H9 (cell line): ENCODE data around the gene SEC61B. TPM values are rescaled to one million over a fixed set of nuclear protein-coding genes. Genes with fewer than 3 reads are reported as not detected.

Source experiments
- DNase-seq: peaks from one replicate; pipeline ENCODE4 v3.0.0-alpha.2; 2017
- H2AFZ ChIP-seq: one replicate; pipeline ENCODE4 v1.6.1; 2013; ENCODE audit warnings: mild to moderate bottlenecking, low read length, control low read depth, moderate library complexity
- H2AK5ac ChIP-seq: 2 replicates; pipeline ENCODE4 v1.6.1; 2013; ENCODE audit warnings: low read length, control low read depth, mixed read lengths; ENCODE audit not compliant: insufficient read length
- H2BK120ac ChIP-seq: one replicate; pipeline ENCODE4 v1.6.1; 2013; ENCODE audit warnings: low read depth, mild to moderate bottlenecking, low read length, control low read depth, inconsistent platforms; ENCODE audit not compliant: poor library complexity, severe bottlenecking
- H2BK12ac ChIP-seq: 2 replicates; pipeline ENCODE4 v1.6.1; 2013; ENCODE audit warnings: low read length, control low read depth, mixed read lengths, low read depth; ENCODE audit not compliant: insufficient read length
- H2BK15ac ChIP-seq: 2 replicates; pipeline ENCODE4 v1.6.1; 2013; ENCODE audit warnings: low read depth, low read length, control low read depth
- H2BK20ac ChIP-seq: one replicate; pipeline ENCODE4 v1.6.1; 2013; ENCODE audit warnings: low read depth, mild to moderate bottlenecking, low read length, control low read depth, inconsistent platforms; ENCODE audit not compliant: poor library complexity, severe bottlenecking
- H2BK5ac ChIP-seq: 2 replicates; pipeline ENCODE4 v1.6.1; 2013; ENCODE audit warnings: low read length, control low read depth, mixed read lengths; ENCODE audit not compliant: insufficient read length
- H3K14ac ChIP-seq: 2 replicates; pipeline ENCODE4 v1.6.1; 2013; ENCODE audit warnings: low read length, control low read depth; ENCODE audit not compliant: insufficient read depth
- H3K18ac ChIP-seq: 2 replicates; pipeline ENCODE4 v1.6.1; 2013; ENCODE audit warnings: low read depth, mild to moderate bottlenecking, mixed read lengths, low read length, control low read depth; ENCODE audit not compliant: insufficient read length
- H3K23ac ChIP-seq: 2 replicates; pipeline ENCODE4 v1.6.1; 2013; ENCODE audit warnings: low read length, control low read depth, mixed read lengths, low read depth; ENCODE audit not compliant: insufficient read length
- H3K23me2 ChIP-seq: 2 replicates; pipeline ENCODE4 v1.6.1; 2013; ENCODE audit warnings: low read depth, mild to moderate bottlenecking, mixed read lengths, low read length, control low read depth; ENCODE audit not compliant: insufficient read length, poor library complexity, severe bottlenecking
- H3K27ac ChIP-seq: 2 replicates; pipeline ENCODE4 v1.5.1; 2013; ENCODE audit warnings: low read length, control low read depth, mixed read lengths, low read depth; ENCODE audit not compliant: insufficient read length
- H3K27me3 ChIP-seq: 2 replicates; pipeline ENCODE4 v1.6.1; 2013; ENCODE audit warnings: low read length, control low read depth, inconsistent platforms; ENCODE audit not compliant: insufficient read depth
- H3K4ac ChIP-seq: 2 replicates; pipeline ENCODE4 v1.6.1; 2013; ENCODE audit warnings: low read depth, mild to moderate bottlenecking, control low read depth, inconsistent platforms, low read length, moderate library complexity
- H3K4me1 ChIP-seq: 2 replicates; pipeline ENCODE4 v1.6.1; 2013; ENCODE audit warnings: low read length, control low read depth, inconsistent platforms; ENCODE audit not compliant: insufficient read depth
- H3K4me2 ChIP-seq: 2 replicates; pipeline ENCODE4 v1.6.1; 2013; ENCODE audit warnings: low read length, control low read depth, mixed read lengths; ENCODE audit not compliant: insufficient read length, insufficient read depth
- H3K56ac ChIP-seq: 2 replicates; pipeline ENCODE4 v1.6.1; 2013; ENCODE audit warnings: low read depth, mild to moderate bottlenecking, mixed read lengths, low read length, control low read depth; ENCODE audit not compliant: insufficient read length
- H3K79me1 ChIP-seq: 2 replicates; pipeline ENCODE4 v1.6.1; 2013; ENCODE audit warnings: low read depth, mild to moderate bottlenecking, moderate library complexity, low read length, control low read depth, inconsistent platforms; ENCODE audit not compliant: insufficient read depth, poor library complexity, severe bottlenecking
- H3K79me2 ChIP-seq: 2 replicates; pipeline ENCODE4 v1.6.1; 2013; ENCODE audit warnings: low read length, control low read depth, inconsistent platforms; ENCODE audit not compliant: insufficient read depth
- H3K9ac ChIP-seq: 2 replicates; pipeline ENCODE4 v1.6.1; 2013; ENCODE audit warnings: low read length, control low read depth, mixed read lengths; ENCODE audit not compliant: insufficient read length; ENCODE audit errors: extremely low read depth
- H3K9me3 ChIP-seq: one replicate; pipeline ENCODE4 v1.6.1; 2013; ENCODE audit warnings: low read depth, low read length, inconsistent platforms; ENCODE audit not compliant: control insufficient read depth
- H3T11ph ChIP-seq: one replicate; pipeline ENCODE4 v1.6.1; 2013; ENCODE audit warnings: mild to moderate bottlenecking, low read length, control low read depth, inconsistent platforms
- H4K20me1 ChIP-seq: one replicate; pipeline ENCODE4 v1.6.1; 2013; ENCODE audit not compliant: control insufficient read depth, insufficient read length, insufficient read depth
- H4K5ac ChIP-seq: 2 replicates; pipeline ENCODE4 v1.6.1; 2013; ENCODE audit warnings: low read depth, mild to moderate bottlenecking, mixed read lengths, low read length, control low read depth; ENCODE audit not compliant: insufficient read length
- H4K8ac ChIP-seq: replicated peaks from 2 replicates; pipeline ENCODE4 v1.6.1; 2013; ENCODE audit warnings: low read length, control low read depth, mixed read lengths, low read depth; ENCODE audit not compliant: insufficient read length
- H4K91ac ChIP-seq: 2 replicates; pipeline ENCODE4 v1.6.1; 2013; ENCODE audit warnings: low read depth, mild to moderate bottlenecking, moderate library complexity, mixed read lengths, low read length, control low read depth; ENCODE audit not compliant: insufficient read length
- H3K27ac Mint-ChIP-seq, 3 experiments: 2 replicates in 2 of 3; 3 replicates in 1 of 3; pipeline ENCODE4 v1.8.0; 2020 to 2021; ENCODE audit warnings: mixed read lengths in 3 of 3, mild to moderate bottlenecking in 1 of 3, moderate library complexity in 1 of 3
- H3K27me3 Mint-ChIP-seq: 2 replicates; pipeline ENCODE4 v1.8.0; 2021; ENCODE audit warnings: low read depth, mild to moderate bottlenecking, moderate library complexity, mixed read lengths
- H3K36me3 Mint-ChIP-seq, 3 experiments: 2 replicates in 2 of 3; 3 replicates in 1 of 3; pipeline ENCODE4 v1.8.0; 2020 to 2021; ENCODE audit warnings: low read depth in 3 of 3, mixed read lengths in 3 of 3; ENCODE audit not compliant: insufficient read depth in 1 of 3
- H3K4me1 Mint-ChIP-seq, 2 experiments: 2 replicates each; pipeline ENCODE4 v1.8.0; 2020; ENCODE audit warnings: mixed read lengths in 2 of 2
- H3K4me3 Mint-ChIP-seq, 2 experiments: 2 replicates in 1 of 2; 3 replicates in 1 of 2; pipeline ENCODE4 v1.8.0; 2020 to 2021; ENCODE audit warnings: mild to moderate bottlenecking in 2 of 2, mixed read lengths in 2 of 2, moderate library complexity in 1 of 2
- H3K9me3 Mint-ChIP-seq, 2 experiments: 2 replicates in 1 of 2; 3 replicates in 1 of 2; pipeline ENCODE4 v1.8.0; 2020; ENCODE audit warnings: mild to moderate bottlenecking in 2 of 2, mixed read lengths in 2 of 2, moderate library complexity in 1 of 2
- WGBS: extraction: QIAGEN DNeasy Blood & Tissue Kit; methylation state at CpG from one replicate; pipeline ENCODE4 v1.1.7; 2013; ENCODE audit warnings: missing lambda C conversion rate, low lambda C conversion rate, mixed read lengths; ENCODE audit not compliant: insufficient read length; ENCODE audit errors: extremely low coverage; 5-methylcytosine and 5-hydroxymethylcytosine counted together
- total RNA-seq: library from RNA; stranded (reverse); gene quantifications from 2 replicates; pipeline ENCODE4 v1.2.1, GENCODE V29; 2021
- TF ChIP-seq, protein P1 (sequence below): fragments of 200-600 bp; sonication (generic); conservative IDR thresholded peaks from 3 replicates; pipeline ENCODE4 v1.8.0; 2021; ENCODE audit warnings: antibody characterized with exemption, mild to moderate bottlenecking

The SEC61B gene
- total RNA-seq, 1 experiment from 2014 or later, result 142 TPM

DNA sequence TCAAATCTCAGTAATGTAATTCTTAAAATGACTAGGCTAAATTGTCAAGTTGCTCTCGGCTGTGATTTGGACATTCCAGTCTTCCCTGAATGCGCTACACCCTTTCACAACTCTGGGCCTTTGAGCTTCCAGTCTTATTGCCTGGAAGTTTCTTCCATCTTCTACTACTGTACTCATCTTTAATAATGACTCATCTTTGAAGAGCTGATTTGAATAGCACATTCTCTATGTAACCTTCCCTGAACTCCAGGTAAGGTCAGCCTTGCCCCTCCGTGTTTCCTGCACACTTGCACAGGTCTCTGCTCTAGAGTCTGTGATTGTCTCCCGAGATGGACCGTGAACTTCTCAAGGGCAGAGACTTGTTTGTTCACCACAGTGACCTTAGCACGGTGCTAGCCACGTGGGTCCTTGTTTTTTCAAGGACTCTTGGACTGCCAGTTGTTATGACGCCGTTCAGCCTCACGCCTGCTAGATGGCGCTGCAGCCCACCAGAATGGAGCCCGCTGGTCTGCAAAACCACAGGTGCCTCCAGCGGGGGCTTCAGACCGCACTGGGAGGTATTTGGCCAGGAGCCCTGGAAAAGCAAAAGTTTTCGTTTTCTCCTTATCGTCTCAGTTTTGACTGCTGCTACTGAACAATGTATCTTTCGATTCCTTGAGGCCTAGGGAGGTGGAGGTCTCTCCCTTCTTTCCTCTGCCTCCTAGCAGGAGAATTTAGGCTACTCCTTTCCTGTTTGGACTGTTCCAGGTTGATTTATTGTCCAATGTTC lies 44.4 kb downstream of the SEC61B start:
- H3K79me1 ChIP-seq, result no peaks in the 10 kb centered on the region
- no peak overlapping the region for H2AK5ac ChIP-seq
- no peak overlapping the region for H4K91ac ChIP-seq
- no peak overlapping the region for H3K56ac ChIP-seq
- no peak overlapping the region for H4K5ac ChIP-seq
- H2BK120ac ChIP-seq, result no peak overlapping the region
- H2AFZ ChIP-seq, result peak overlapping the region; percentile 80
- TF ChIP-seq, protein P1, sequence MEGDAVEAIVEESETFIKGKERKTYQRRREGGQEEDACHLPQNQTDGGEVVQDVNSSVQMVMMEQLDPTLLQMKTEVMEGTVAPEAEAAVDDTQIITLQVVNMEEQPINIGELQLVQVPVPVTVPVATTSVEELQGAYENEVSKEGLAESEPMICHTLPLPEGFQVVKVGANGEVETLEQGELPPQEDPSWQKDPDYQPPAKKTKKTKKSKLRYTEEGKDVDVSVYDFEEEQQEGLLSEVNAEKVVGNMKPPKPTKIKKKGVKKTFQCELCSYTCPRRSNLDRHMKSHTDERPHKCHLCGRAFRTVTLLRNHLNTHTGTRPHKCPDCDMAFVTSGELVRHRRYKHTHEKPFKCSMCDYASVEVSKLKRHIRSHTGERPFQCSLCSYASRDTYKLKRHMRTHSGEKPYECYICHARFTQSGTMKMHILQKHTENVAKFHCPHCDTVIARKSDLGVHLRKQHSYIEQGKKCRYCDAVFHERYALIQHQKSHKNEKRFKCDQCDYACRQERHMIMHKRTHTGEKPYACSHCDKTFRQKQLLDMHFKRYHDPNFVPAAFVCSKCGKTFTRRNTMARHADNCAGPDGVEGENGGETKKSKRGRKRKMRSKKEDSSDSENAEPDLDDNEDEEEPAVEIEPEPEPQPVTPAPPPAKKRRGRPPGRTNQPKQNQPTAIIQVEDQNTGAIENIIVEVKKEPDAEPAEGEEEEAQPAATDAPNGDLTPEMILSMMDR, result peak; percentile 97
- no peak overlapping the region for H3K9ac ChIP-seq
- no peak overlapping the region for H3K27ac ChIP-seq
- no peak overlapping the region for H2BK15ac ChIP-seq
- H3K9me3 ChIP-seq, result no peaks in the 10 kb centered on the region
- no peaks in the 10 kb centered on the region for H3K27me3 ChIP-seq
- H3K4me2 ChIP-seq, result peak overlapping the region; percentile 2
- no peak overlapping the region for H2BK20ac ChIP-seq
- H4K8ac ChIP-seq, result no peak overlapping the region
- no peak overlapping the region for H2BK5ac ChIP-seq
- no peaks in the 10 kb centered on the region; the same call in 1 of the 2 replicates for H3K27me3 Mint-ChIP-seq
- H3K23me2 ChIP-seq, result no peaks in the 10 kb centered on the region
- H3K4me3 Mint-ChIP-seq, result no peak overlapping the region
- peak; percentile 87 for DNase-seq
- no peak overlapping the region for H3K18ac ChIP-seq
- H2BK12ac ChIP-seq, result no peak overlapping the region
- H3K14ac ChIP-seq, result no peak overlapping the region
- no peak overlapping the region for H3K23ac ChIP-seq
- H4K20me1 ChIP-seq, result no peaks in the 10 kb centered on the region
- H3K27ac Mint-ChIP-seq, result peak overlapping the region in 1 of 3 experiments; percentile 34; a peak in 1 of 7 replicates
- no peak overlapping the region for H3T11ph ChIP-seq
- H3K4ac ChIP-seq, result no peak overlapping the region
- H3K79me2 ChIP-seq, result no peaks in the 10 kb centered on the region
- H3K9me3 Mint-ChIP-seq, result no peaks in the 10 kb centered on the region
- H3K36me3 Mint-ChIP-seq, result no peaks in the 10 kb centered on the region
- WGBS, result no CpG with 5 or more reads among the region's 17 CpGs
- peaks cover 0 to 6% of the 10 kb centered on the region in 2 experiments; a peak in 3 of 4 replicates for H3K4me1 Mint-ChIP-seq
- H3K4me1 ChIP-seq, result no peaks in the 10 kb centered on the region
